BE2C (cell line): ENCODE data around the gene DPYSL5.

Source experiments
- DNase-seq: peaks from one replicate; pipeline ENCODE4 v3.0.0-alpha.2; 2020
- H3K27me3 ChIP-seq: fragments of 250-450 bp; sonication (Bioruptor Pico); 2 replicates; pipeline ENCODE4 v1.5.1; 2020; ENCODE audit warnings: mild to moderate bottlenecking
- H3K36me3 ChIP-seq: fragments of 250-450 bp; sonication (Bioruptor Pico); 2 replicates; pipeline ENCODE4 v1.5.1; 2020; ENCODE audit warnings: mild to moderate bottlenecking
- H3K4me1 ChIP-seq: fragments of 250-450 bp; sonication (Bioruptor Pico); 2 replicates; pipeline ENCODE4 v1.5.1; 2020
- H3K4me3 ChIP-seq: 2 replicates; pipeline ENCODE4 v1.5.1; 2011; ENCODE audit warnings: low read depth, low read length
- H3K9me3 ChIP-seq: fragments of 250-450 bp; sonication (Bioruptor Pico); 2 replicates; pipeline ENCODE4 v1.5.1; 2020
- CTCF ChIP-seq: IDR thresholded peaks from 2 replicates; pipeline ENCODE4 v1.5.1; 2012; ENCODE audit warnings: mild to moderate bottlenecking, low read depth, low read length

DPYSL5 gene

GRCh38 chr2:26900831-26901321, 52.9 kb downstream of the DPYSL5 start:
- H3K4me1 ChIP-seq = no peaks in the 10 kb centered on the region
- peaks cover 17% of the 10 kb centered on the region for H3K36me3 ChIP-seq
- H3K27me3 ChIP-seq = no peaks in the 10 kb centered on the region
- no peaks in the 10 kb centered on the region for H3K9me3 ChIP-seq
- TF ChIP-seq CTCF = no peak
- no peak overlapping the region for H3K4me3 ChIP-seq
- no peak for DNase-seq

- Histone ChIP-seq H3K4me1 (no peaks in the 10 kb centered on the region), H3K27me3 (no peaks in the 10 kb centered on the region), H3K36me3 (peaks cover 20% of the 10 kb centered on the region), H3K4me3 (no peak overlapping the region), H3K9me3 (no peaks in the 10 kb centered on the region)
- TF ChIP-seq CTCF = no peak
- no peak for DNase-seq
Measured at GRCh38 chr2:26901326-26902183, 53.6 kb downstream of the DPYSL5 start.

- Histone ChIP-seq H3K4me3 (no peak overlapping the region), H3K4me1 (no peaks in the 10 kb centered on the region), H3K9me3 (no peaks in the 10 kb centered on the region), H3K36me3 (peaks cover 23% of the 10 kb centered on the region), H3K27me3 (no peaks in the 10 kb centered on the region)
- TF ChIP-seq CTCF = no peak
- no peak for DNase-seq
Measured at GRCh38 chr2:26903676-26904075, 55.7 kb downstream of the DPYSL5 start.

- TF ChIP-seq CTCF = no peak
- DNase-seq = no peak
- H3K9me3 ChIP-seq = no peaks in the 10 kb centered on the region
- H3K27me3 ChIP-seq = no peaks in the 10 kb centered on the region
- peaks cover 21% of the 10 kb centered on the region for H3K36me3 ChIP-seq
- no peak overlapping the region for H3K4me3 ChIP-seq
- H3K4me1 ChIP-seq = no peaks in the 10 kb centered on the region
Measured at GRCh38 chr2:26904839-26905238, 56.9 kb downstream of the DPYSL5 start.

- no peak for TF ChIP-seq CTCF
- H3K4me3 ChIP-seq = no peak overlapping the region
- H3K36me3 ChIP-seq = peaks cover 17% of the 10 kb centered on the region
- no peaks in the 10 kb centered on the region for H3K4me1 ChIP-seq
- H3K27me3 ChIP-seq = no peaks in the 10 kb centered on the region
- H3K9me3 ChIP-seq = no peaks in the 10 kb centered on the region
- no peak for DNase-seq
Measured at GRCh38 chr2:26905341-26906198, 57.6 kb downstream of the DPYSL5 start.
